HepG2 (cell line): ENCODE measurements around the gene JPH2. TPM values are rescaled to one million over a fixed set of nuclear protein-coding genes. Genes with fewer than 3 reads are reported as not detected.

ENCODE experiments used
- ATAC-seq: fragments of 200-7000 bp; cut with Tn5 transposase; 3 replicates; pipeline ENCODE4 v1.9.1; 2020; ENCODE audit warnings: mild to moderate bottlenecking, moderate library complexity
- BruUV-seq: library from RNA; stranded (reverse); fragments of 400-500 nt; replicated peaks from 2 replicates; lab custom pipeline; 2021; lab: Mats Ljungman, UMichigan
- CTCF ChIA-PET: fragments of 300-600 bp; formaldehyde crosslinking; extraction: SDS; loops from one replicate; lab custom pipeline; 2021; ENCODE audit warnings: low total read pairs, inconsistent platforms, low intra/inter-chr PET ratio; lab: Yijun Ruan, JAX
- POLR2A ChIA-PET: fragments of 350-600 bp; sonication (Branson Sonifier 250); formaldehyde crosslinking; loops from one replicate; lab custom pipeline; 2020; ENCODE audit warnings: antibody characterized with exemption, inconsistent platforms; lab: Yijun Ruan, JAX
- DNase-seq: peaks from one replicate; pipeline ENCODE4 v3.0.0-alpha.2; 2015; ENCODE audit warnings: low spot score
- FAIRE-seq: peaks from 3 replicates; lab custom pipeline; 2011; peaks lifted over from hg19 to GRCh38; lab: Jason Lieb, UNC
- H2AFZ ChIP-seq: one replicate; pipeline ENCODE4 v1.6.1; 2011; ENCODE audit warnings: low read length, inconsistent platforms
- H3K27ac ChIP-seq: fragments of 300-600 bp; 3 replicates; pipeline ENCODE4 v1.8.0; 2011; ENCODE audit warnings: mixed run types, mild to moderate bottlenecking, mixed read lengths, low read length, inconsistent platforms; ENCODE audit not compliant: insufficient read depth; ENCODE audit errors: extremely low read length
- H3K27me3 ChIP-seq, 2 experiments: fragments of 200-600 bp in 1 of 2; 2 replicates in 1 of 2; 3 replicates in 1 of 2; pipeline versions ENCODE4 v1.6.0 to v1.8.0; 2011; ENCODE audit warnings: low read length in 2 of 2, mild to moderate bottlenecking in 2 of 2, moderate library complexity in 2 of 2, inconsistent platforms in 1 of 2; ENCODE audit not compliant: insufficient read depth in 2 of 2, control insufficient read depth in 1 of 2
- H3K36me3 ChIP-seq, 2 experiments: fragments of 200-600 bp in 1 of 2; replicated peaks in 1 of 2; 2 replicates in 1 of 2; 3 replicates in 1 of 2; pipeline versions ENCODE4 v1.5.1 to v1.8.0; 2011; ENCODE audit warnings: low read length in 2 of 2, inconsistent platforms in 1 of 2; ENCODE audit not compliant: insufficient read depth in 2 of 2, control insufficient read depth in 1 of 2
- H3K4me1 ChIP-seq: 2 replicates; pipeline ENCODE4 v1.5.1; 2012; ENCODE audit warnings: low read length, inconsistent platforms; ENCODE audit not compliant: insufficient read depth
- H3K4me2 ChIP-seq: 2 replicates; pipeline ENCODE4 v1.6.0; 2011; ENCODE audit warnings: low read depth, low read length, inconsistent platforms
- H3K4me3 ChIP-seq, 3 experiments: fragments of 200-600 bp in 1 of 3; sonication (generic), shearing (Covaris generic) in 1 of 3; replicated peaks in 1 of 3; 2 replicates each; pipeline ENCODE4 v1.5.1; 2011 to 2016; ENCODE audit warnings: low read length in 3 of 3, inconsistent platforms in 2 of 3, low read depth in 2 of 3, mild to moderate bottlenecking in 2 of 3, control low read depth in 1 of 3, mixed read lengths in 1 of 3; ENCODE audit not compliant: insufficient read depth in 1 of 3
- H3K79me2 ChIP-seq: one replicate; pipeline ENCODE4 v1.6.1; 2011; ENCODE audit warnings: low read length, inconsistent platforms; ENCODE audit not compliant: insufficient read depth
- H3K9ac ChIP-seq: 2 replicates; pipeline ENCODE4 v1.6.0; 2011; ENCODE audit warnings: mild to moderate bottlenecking, low read depth, low read length, inconsistent platforms; ENCODE audit not compliant: insufficient read depth
- H3K9me3 ChIP-seq: 2 replicates; pipeline ENCODE4 v1.5.1; 2012; ENCODE audit warnings: mild to moderate bottlenecking, low read length
- H4K20me1 ChIP-seq: 2 replicates; pipeline ENCODE4 v1.6.0; 2011; ENCODE audit warnings: inconsistent platforms, mild to moderate bottlenecking, low read length, moderate library complexity; ENCODE audit not compliant: insufficient read depth
- CEBPG ChIP-seq: IDR thresholded peaks from 2 replicates; pipeline ENCODE4 v1.6.1; 2016
- CTCF ChIP-seq: sonication (generic); formaldehyde crosslinking; IDR thresholded peaks from 2 replicates; pipeline ENCODE4 v1.5.0; 2020; ENCODE audit warnings: mild to moderate bottlenecking, missing genetic modification reagents, moderate library complexity
- FOXO1 ChIP-seq: sonication (generic); formaldehyde crosslinking; IDR thresholded peaks from 2 replicates; pipeline ENCODE4 v1.4.0; 2020; ENCODE audit warnings: missing genetic modification reagents
- GATAD2A ChIP-seq: IDR thresholded peaks from 2 replicates; pipeline ENCODE4 v1.6.1; 2016
- IKZF5 ChIP-seq: IDR thresholded peaks from 2 replicates; pipeline ENCODE4 v1.6.1; 2018; ENCODE audit warnings: missing genetic modification reagents, mild to moderate bottlenecking, missing compliant biosample characterization
- MEIS2 ChIP-seq: sonication (generic); formaldehyde crosslinking; IDR thresholded peaks from 2 replicates; pipeline ENCODE4 v1.9.0; 2021; ENCODE audit warnings: mild to moderate bottlenecking, missing genetic modification reagents
- MIXL1 ChIP-seq: IDR thresholded peaks from 2 replicates; pipeline ENCODE4 v1.6.1; 2016
- RAD21 ChIP-seq: fragments of 450-650 bp; formaldehyde crosslinking; IDR thresholded peaks from 2 replicates; pipeline ENCODE4 v1.5.0; 2020; ENCODE audit warnings: mild to moderate bottlenecking
- REPIN1 ChIP-seq: sonication (generic); formaldehyde crosslinking; IDR thresholded peaks from 2 replicates; pipeline ENCODE4 v1.8.0; 2022; ENCODE audit warnings: missing genetic modification reagents, low read depth, mild to moderate bottlenecking, borderline replicate concordance
- SALL1 ChIP-seq: sonication (generic); formaldehyde crosslinking; IDR thresholded peaks from 2 replicates; pipeline ENCODE4 v1.8.0; 2022; ENCODE audit warnings: mild to moderate bottlenecking, missing genetic modification reagents
- STAG1 ChIP-seq: sonication (generic); formaldehyde crosslinking; IDR thresholded peaks from 2 replicates; pipeline ENCODE4 v1.4.0; 2020; ENCODE audit warnings: missing genetic modification reagents
- ZNF136 ChIP-seq: sonication (generic); formaldehyde crosslinking; IDR thresholded peaks from 2 replicates; pipeline ENCODE4 v1.8.1; 2022; ENCODE audit warnings: low read depth, mild to moderate bottlenecking, moderate library complexity, missing genetic modification reagents
- ZNF761 ChIP-seq: sonication (generic); formaldehyde crosslinking; conservative IDR thresholded peaks from 2 replicates; pipeline ENCODE4 v1.4.0; 2020; ENCODE audit warnings: mild to moderate bottlenecking, missing genetic modification reagents
- WGBS: methylation state at CpG from one replicate; pipeline ENCODE4 v1.1.6; 2017; ENCODE audit warnings: low lambda C conversion rate; 5-methylcytosine and 5-hydroxymethylcytosine counted together
- in situ Hi-C: cut with HindIII; loops from 2 replicates; pipeline ENCODE4 v1.10.0; 2017; ENCODE audit warnings: low pct_unique_long_range_greater_than_20kb; ENCODE audit not compliant: extremely low pct_ligation_motif_present
- intact Hi-C: fragments of 100-400 bp; cut with micrococcal nuclease; formaldehyde crosslinking; loops from one replicate; pipeline ENCODE4 v1.10.0; 2022; ENCODE audit not compliant: unreplicated experiment
- polyA plus RNA-seq, 8 experiments: library from polyadenylated mRNA; depleted of rRNA in 3 of 8; stranded (reverse) in 7 of 8; unstranded in 1 of 8; fragments of >200 nt; fragmentation: Illumina TruSeq in 4 of 8; extraction: Trizol in 4 of 8; gene quantifications; 2 replicates each; pipeline versions ENCODE4 v1.2.1 to v1.2.3, GENCODE V29; 2011 to 2016; ENCODE audit warnings: low read depth in 4 of 8, missing spikeins in 1 of 8, mixed read lengths in 1 of 8; ENCODE audit not compliant: insufficient read depth in 1 of 8
- total RNA-seq, 5 experiments: library from RNA; depleted of rRNA; stranded (reverse); fragments of >200 nt; fragmentation: Illumina TruSeq; extraction: Trizol; gene quantifications; 2 replicates each; pipeline ENCODE4 v1.2.3, GENCODE V29; 2016; ENCODE audit warnings: low read depth in 1 of 5
- TF ChIP-seq, protein P1 (sequence below): sonication (generic); formaldehyde crosslinking; conservative IDR thresholded peaks from 2 replicates; pipeline ENCODE4 v1.4.0; 2020; ENCODE audit warnings: missing genetic modification reagents
- TF ChIP-seq, protein P2 (sequence below): sonication (generic); formaldehyde crosslinking; IDR thresholded peaks from 2 replicates; pipeline ENCODE4 v1.4.0; 2020; ENCODE audit warnings: missing genetic modification reagents, borderline replicate concordance

Gene JPH2
- total and polyA plus RNA-seq, 2 of the 13 experiments (the other 11 are each of a cell fraction or from before 2014, with no cell fraction given) = 0.42 TPM; not detected in 1

DNA sequence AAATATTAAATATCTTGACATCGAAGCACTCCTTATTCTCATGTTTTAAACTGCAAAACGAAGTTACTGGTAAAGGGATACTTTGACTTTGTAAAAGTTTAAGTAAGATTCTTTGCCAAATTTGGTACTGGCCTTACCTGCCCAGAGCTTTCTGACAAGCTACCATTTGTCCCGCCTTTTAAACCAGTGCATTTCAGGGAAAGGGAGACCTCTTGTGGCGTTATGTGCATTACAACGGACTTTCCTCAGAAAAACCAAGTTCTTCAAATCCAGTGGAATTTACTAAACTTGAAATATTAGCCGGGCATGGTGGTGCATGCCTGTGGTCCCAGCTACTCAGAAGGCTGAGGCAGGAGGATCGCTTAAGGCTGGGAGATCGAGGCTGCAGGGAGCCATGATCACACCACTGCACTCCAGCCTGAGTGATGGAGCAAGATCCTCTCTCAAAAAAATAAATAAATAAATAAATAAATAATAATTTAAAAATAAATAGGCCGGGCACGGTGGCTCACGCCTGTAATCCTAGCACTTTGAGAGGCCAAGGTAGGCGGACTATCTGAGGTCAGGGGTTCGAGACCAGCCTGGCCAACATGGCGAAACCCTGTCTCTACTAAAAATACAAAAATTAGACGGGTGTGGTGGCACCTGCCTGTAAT is 3.3 kb upstream of the JPH2 start (continued):
- TF ChIP-seq REPIN1 (CRISPR knock-in tag) (peak; percentile 24; the same call in 1 of the 2 replicates), SALL1 (peak; percentile 34; the same call in 1 of the 2 replicates), RAD21 (peak; percentile 89), GATAD2A (CRISPR knock-in tag) (peak; percentile 39; the same call in 1 of the 2 replicates), CTCF (peak; percentile 95), MIXL1 (CRISPR knock-in tag) (0 out of 2 replicates have a peak, but pooled peaks have one; percentile 43), STAG1 (peak; percentile 95)

DNA sequence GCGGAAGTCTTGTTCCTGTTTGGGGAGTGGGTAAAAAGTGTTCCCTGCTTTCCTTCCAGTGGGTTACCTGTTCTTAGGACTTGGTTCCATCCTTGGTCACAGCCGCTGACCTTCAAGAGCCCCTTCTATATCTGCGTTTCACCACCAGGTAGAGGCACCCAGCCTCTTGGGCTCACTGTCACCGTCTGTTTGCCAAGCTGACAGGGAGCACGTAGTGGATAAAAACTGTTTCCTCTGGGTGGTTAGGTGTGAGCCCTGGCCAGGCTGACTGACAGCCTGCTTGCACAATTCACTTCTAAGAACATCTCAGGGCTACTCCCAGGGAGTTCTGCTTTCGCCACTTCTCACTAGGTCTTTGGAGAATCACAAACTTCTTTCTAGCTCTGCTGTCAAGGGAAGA is 1.8 kb upstream of the JPH2 start:
- no peaks in the 10 kb centered on the region for H4K20me1 ChIP-seq
- no peaks in the 10 kb centered on the region for H3K9me3 ChIP-seq
- H2AFZ ChIP-seq = peak overlapping the region; percentile 28
- no peaks in the 10 kb centered on the region for H3K79me2 ChIP-seq
- no peaks in the 10 kb centered on the region for H3K36me3 ChIP-seq
- ChIA-PET POLR2A (interaction anchor here (2.2 kb wide), 1 partner anchor 72 kb away, joined by 8 read pairs; no protein-coding TSS in a partner anchor), CTCF (interaction anchor here (4.7 kb wide), 1 partner anchor 71 kb away, joined by 110 read pairs; no protein-coding TSS in a partner anchor)
- H3K27ac ChIP-seq = no peak overlapping the region
- peaks cover 5 to 36% of the 10 kb centered on the region in 2 experiments; a peak in 4 of 5 replicates for H3K27me3 ChIP-seq
- peaks cover 29% of the 10 kb centered on the region for H3K4me1 ChIP-seq
- in situ Hi-C loops (loop anchor here (5.0 kb wide), 1 partner anchor 71 kb away; no protein-coding TSS in a partner anchor), intact Hi-C loops (no loop called here)
- H3K4me2 ChIP-seq = peak overlapping the region; percentile 70
- BruUV-seq = no TSS peak
- DNase-seq (no peak), FAIRE-seq (no peak), ATAC-seq (peak; percentile 63)
- peak overlapping the region in 2 of 3 experiments; percentile 52 to 63; a peak in 4 of 6 replicates for H3K4me3 ChIP-seq
- 8% methylated on average over 6 of the region's 6 CpGs for WGBS
- H3K9ac ChIP-seq = no peak overlapping the region
- TF ChIP-seq FOXO1 (0 out of 2 replicates have a peak, but pooled peaks have one; percentile 50), IKZF5 (CRISPR knock-in tag) (peak; percentile 67), CTCF (0 out of 2 replicates have a peak, but pooled peaks have one; percentile 6), ZNF136 (CRISPR knock-in tag) (0 out of 2 replicates have a peak, but pooled peaks have one; percentile 24), MEIS2 (CRISPR knock-in tag) (peak; percentile 90), CEBPG (CRISPR knock-in tag) (peak; percentile 80), ZNF761 (CRISPR knock-in tag) (no peak)
- TF ChIP-seq, protein P1, sequence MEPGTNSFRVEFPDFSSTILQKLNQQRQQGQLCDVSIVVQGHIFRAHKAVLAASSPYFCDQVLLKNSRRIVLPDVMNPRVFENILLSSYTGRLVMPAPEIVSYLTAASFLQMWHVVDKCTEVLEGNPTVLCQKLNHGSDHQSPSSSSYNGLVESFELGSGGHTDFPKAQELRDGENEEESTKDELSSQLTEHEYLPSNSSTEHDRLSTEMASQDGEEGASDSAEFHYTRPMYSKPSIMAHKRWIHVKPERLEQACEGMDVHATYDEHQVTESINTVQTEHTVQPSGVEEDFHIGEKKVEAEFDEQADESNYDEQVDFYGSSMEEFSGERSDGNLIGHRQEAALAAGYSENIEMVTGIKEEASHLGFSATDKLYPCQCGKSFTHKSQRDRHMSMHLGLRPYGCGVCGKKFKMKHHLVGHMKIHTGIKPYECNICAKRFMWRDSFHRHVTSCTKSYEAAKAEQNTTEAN (CRISPR knock-in tag) = peak; percentile 48; the same call in 1 of the 2 replicates
- TF ChIP-seq, protein P2, sequence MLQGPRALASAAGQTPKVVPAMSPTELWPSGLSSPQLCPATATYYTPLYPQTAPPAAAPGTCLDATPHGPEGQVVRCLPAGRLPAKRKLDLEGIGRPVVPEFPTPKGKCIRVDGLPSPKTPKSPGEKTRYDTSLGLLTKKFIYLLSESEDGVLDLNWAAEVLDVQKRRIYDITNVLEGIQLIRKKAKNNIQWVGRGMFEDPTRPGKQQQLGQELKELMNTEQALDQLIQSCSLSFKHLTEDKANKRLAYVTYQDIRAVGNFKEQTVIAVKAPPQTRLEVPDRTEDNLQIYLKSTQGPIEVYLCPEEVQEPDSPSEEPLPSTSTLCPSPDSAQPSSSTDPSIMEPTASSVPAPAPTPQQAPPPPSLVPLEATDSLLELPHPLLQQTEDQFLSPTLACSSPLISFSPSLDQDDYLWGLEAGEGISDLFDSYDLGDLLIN (CRISPR knock-in tag) = 0 out of 2 replicates have a peak, but pooled peaks have one; percentile 26
